GM12891 (cell line): ENCODE data around the gene IL10RA.

Source experiments
- DNase-seq: peaks from one replicate; pipeline ENCODE4 v3.0.0; 2011; ENCODE audit warnings: low spot score; ENCODE audit not compliant: insufficient read length
- FAIRE-seq: peaks from 2 replicates; lab custom pipeline; 2011; peaks lifted over from hg19 to GRCh38; lab: Jason Lieb, UNC
- PAX5 ChIP-seq: IDR thresholded peaks from 2 replicates; pipeline ENCODE4 v1.6.1; 2011; ENCODE audit warnings: low read length, moderate library complexity, mild to moderate bottlenecking; ENCODE audit not compliant: insufficient read depth, severe bottlenecking
- POLR2A ChIP-seq: IDR thresholded peaks from 2 replicates; pipeline ENCODE4 v1.6.1; 2011; ENCODE audit warnings: low read depth, low read length, control low read depth
- POLR2AphosphoS5 ChIP-seq: IDR thresholded peaks from 2 replicates; pipeline ENCODE4 v1.6.1; 2011; ENCODE audit warnings: low read depth, low read length, control low read depth
- POU2F2 ChIP-seq: IDR thresholded peaks from 2 replicates; pipeline ENCODE4 v1.6.1; 2011; ENCODE audit warnings: low read depth, mild to moderate bottlenecking, control low read depth, low read length, moderate library complexity
- SPI1 ChIP-seq: IDR thresholded peaks from 2 replicates; pipeline ENCODE4 v1.6.1; 2011; ENCODE audit warnings: low read depth, low read length, control low read depth
- TAF1 ChIP-seq: IDR thresholded peaks from 2 replicates; pipeline ENCODE4 v1.6.1; 2011; ENCODE audit warnings: low read depth, low read length, control low read depth

Gene IL10RA

GRCh38 chr11:118042141-118042540 is 55.9 kb downstream of the IL10RA start:
- FAIRE-seq (no peak), DNase-seq (no peak)
- TF ChIP-seq TAF1, result no peak
- no peak for TF ChIP-seq PAX5
- no peak for TF ChIP-seq POLR2AphosphoS5
- TF ChIP-seq POU2F2, result no peak

- no peak for TF ChIP-seq TAF1
- DNase-seq, result no peak
- no peak for FAIRE-seq
These were observed 56.6 kb downstream of the IL10RA start for GRCh38 chr11:118042796-118043195.

DNA sequence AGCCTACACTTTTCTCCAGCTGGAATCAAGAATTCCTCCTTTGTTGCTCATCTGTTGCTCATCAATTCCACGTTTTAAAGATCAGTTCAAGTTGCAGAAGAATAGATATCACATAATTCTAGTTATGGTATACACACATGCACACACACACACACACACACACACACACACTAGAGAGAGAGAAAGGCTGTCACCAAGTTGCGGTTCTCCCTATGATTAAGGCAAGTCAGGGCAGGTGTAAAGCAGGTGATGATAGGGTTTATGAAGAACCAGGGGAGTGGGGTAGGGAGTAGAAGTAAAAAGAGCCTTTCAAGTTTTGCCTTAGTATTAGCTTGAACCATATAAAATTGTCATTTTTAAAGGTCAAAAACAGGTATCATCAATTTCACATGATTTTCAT is 59.0 kb downstream of the IL10RA start:
- FAIRE-seq, result no peak
- DNase-seq, result no peak
- TF ChIP-seq POLR2A (no peak), TAF1 (no peak), SPI1 (no peak), POU2F2 (no peak), PAX5 (no peak), POLR2AphosphoS5 (no peak)

DNA sequence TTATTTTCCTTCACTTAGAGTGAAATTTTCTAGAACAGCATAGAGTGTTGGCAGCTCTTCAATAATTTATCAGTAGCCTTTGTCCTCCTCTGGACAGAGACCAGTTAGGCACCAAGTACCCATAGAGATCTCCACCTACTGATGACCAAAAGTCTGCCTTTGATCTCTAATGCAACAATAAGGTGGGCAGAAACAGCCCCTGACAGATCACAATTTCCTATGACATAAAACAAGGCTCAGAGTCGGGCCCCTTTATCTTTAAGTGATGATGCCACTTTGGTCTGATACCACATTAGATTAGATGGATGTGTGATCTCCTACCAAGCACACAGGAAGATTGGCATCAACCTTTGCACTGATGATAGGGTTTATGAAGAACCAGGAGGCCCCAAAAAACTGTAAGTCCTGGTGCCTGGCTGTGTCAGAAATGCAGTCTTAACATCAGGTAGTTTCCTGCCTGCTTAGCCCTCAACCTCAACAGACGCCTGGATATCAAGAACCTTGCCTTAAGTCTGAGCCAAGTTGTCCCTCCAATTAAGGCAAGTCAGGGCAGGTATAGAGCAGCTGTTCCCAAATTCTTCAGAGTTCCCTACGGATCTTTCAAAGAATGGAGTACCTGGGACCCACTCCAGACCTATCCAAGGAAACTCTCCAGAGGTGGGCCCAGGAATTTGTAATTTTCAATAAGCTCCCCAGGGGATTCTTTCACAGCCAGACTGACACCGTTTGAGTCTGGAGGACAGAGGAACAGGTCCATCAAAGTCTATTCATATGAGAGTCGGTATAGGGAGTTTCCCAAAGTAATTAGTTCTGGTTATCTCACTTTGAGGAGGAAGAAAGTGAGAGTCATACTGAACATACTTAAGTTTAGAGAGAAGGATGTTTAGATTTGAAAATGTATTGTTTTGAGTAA is 60.1 kb downstream of the IL10RA start:
- no peak for DNase-seq

DNA sequence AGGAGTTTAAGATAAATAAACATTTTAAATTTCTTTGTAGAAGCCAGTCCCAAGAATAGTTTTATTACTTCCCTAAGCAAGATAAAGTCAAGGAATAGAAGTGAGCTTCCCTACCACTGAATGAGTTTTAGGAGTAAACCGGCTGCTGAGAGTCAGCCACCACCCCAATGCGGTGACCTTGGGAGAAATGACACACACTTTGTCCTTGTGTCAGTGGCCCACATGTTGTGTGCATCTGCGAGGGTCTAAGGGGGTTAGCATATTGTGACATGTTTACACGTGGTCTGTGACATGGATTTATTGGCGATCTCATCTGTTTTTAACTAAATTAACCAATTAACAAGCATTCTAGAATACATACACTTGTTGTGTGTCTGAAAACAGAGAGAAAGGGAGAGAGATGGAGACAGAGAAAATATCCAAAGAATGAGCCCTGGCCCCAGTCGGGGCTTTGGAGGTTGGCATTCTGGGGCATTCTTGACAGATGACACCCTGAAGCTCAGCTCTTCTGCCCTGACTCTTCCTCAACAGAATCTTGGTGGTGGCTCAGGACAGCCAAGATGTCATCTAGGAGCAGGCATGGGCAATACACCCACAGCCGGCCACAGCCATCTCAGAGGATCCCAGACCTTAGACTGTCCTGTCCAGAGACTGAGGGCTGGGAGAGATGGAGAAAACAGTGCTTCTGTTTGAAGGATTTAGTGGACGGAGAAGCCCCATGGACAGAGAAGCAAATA is 60.9 kb downstream of the IL10RA start:
- peak; percentile 48 for FAIRE-seq
- no peak for DNase-seq
- no peak for TF ChIP-seq TAF1

More for the DNA sequence above, 60.1 kb downstream of the IL10RA start:
- FAIRE-seq, result peak; percentile 54
- no peak for TF ChIP-seq POLR2AphosphoS5
- TF ChIP-seq TAF1, result no peak
- TF ChIP-seq PAX5, result no peak
- no peak for TF ChIP-seq POU2F2
- TF ChIP-seq POLR2A, result no peak
- TF ChIP-seq SPI1, result no peak

GRCh38 chr11:118047749-118048148 is 61.6 kb downstream of the IL10RA start:
- FAIRE-seq (no peak), DNase-seq (no peak)
- TF ChIP-seq POLR2A, result no peak
- TF ChIP-seq POU2F2, result no peak
- TF ChIP-seq SPI1, result no peak
- TF ChIP-seq TAF1, result no peak
- no peak for TF ChIP-seq PAX5
- no peak for TF ChIP-seq POLR2AphosphoS5

GRCh38 chr11:118048472-118049370 is 62.5 kb downstream of the IL10RA start:
- DNase-seq (no peak), FAIRE-seq (no peak)
- TF ChIP-seq PAX5 (no peak), POU2F2 (no peak), POLR2AphosphoS5 (no peak), SPI1 (no peak), POLR2A (no peak), TAF1 (no peak)

- FAIRE-seq (no peak), DNase-seq (no peak)
- no peak for TF ChIP-seq POLR2A
These were observed 63.6 kb downstream of the IL10RA start for GRCh38 chr11:118049771-118050170.

DNA sequence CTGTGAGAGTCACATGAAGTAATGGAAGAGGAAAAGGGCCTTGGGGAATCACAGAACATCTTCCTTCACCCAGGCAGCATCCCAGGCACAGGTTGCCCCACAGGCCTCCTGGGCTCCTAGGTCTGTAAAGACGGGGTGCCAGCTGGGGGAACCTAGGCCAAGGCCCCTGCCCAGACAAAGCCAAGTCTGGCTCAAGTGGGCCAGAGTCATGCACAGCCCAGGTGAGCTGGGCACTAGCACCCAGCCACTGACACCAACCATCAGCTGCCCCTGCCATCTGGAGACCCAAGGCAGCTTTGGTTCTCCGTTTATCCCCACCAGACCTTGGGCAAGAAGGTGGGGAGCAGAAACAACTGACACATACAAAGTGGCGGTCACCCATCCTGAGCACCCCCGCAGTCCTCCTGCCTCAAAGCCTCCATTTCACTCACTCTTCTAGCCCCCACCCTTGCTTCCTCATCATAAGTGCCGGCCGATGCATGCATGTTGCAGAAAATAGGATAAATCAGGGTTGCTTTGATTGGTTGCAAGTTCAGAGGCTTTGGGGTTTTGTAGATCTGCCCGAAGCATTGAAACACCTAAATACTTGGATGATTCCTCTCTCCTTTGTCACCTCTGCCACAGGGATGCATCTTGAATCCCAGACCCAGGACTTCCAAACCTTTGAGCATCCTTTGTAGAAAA is 64.2 kb downstream of the IL10RA start:
- no peak for DNase-seq
- TF ChIP-seq POU2F2 (no peak), TAF1 (no peak), POLR2A (no peak), SPI1 (no peak), POLR2AphosphoS5 (no peak), PAX5 (no peak)
- no peak for FAIRE-seq
